IMR-90 (cell line): ENCODE measurements around the gene KDM8. TPM values are rescaled to one million over a fixed set of nuclear protein-coding genes. Genes with fewer than 3 reads are reported as not detected.
A peak's percentile ranks its signal among the peaks of the same experiment; 100 is the strongest.

ENCODE experiments used
- ATAC-seq: fragments of 200-7000 bp; cut with Tn5 transposase; 2 replicates; pipeline ENCODE4 v1.9.1; 2020; ENCODE audit warnings: low read depth, mild to moderate bottlenecking, moderate library complexity
- BruUV-seq: library from RNA; stranded (reverse); fragments of 400-500 nt; replicated peaks from 2 replicates; lab custom pipeline; 2021; lab: Mats Ljungman, UMichigan
- CTCF ChIA-PET: fragments of 300-600 bp; formaldehyde crosslinking; extraction: SDS; loops from one replicate; lab custom pipeline; 2021; ENCODE audit warnings: antibody characterized with exemption; lab: Yijun Ruan, JAX
- POLR2A ChIA-PET: fragments of 300-600 bp; sonication (Branson Sonifier 250); formaldehyde crosslinking; loops from one replicate; lab custom pipeline; 2022; ENCODE audit warnings: antibody characterized with exemption; ENCODE audit not compliant: unreplicated experiment; lab: Charles Lee
- DNase-seq: peaks from one replicate; pipeline ENCODE4 v3.0.0; 2013
- H2AFZ ChIP-seq: replicated peaks from 2 replicates; pipeline ENCODE3; 2013; ENCODE audit warnings: low read length, mild to moderate bottlenecking; ENCODE audit not compliant: poor library complexity
- H2AK5ac ChIP-seq: 2 replicates; pipeline ENCODE4 v1.6.1; 2013; ENCODE audit warnings: low read depth, low read length, inconsistent platforms
- H2AK9ac ChIP-seq: replicated peaks from 2 replicates; pipeline ENCODE3; 2013; ENCODE audit warnings: mild to moderate bottlenecking, low read depth, low read length, moderate library complexity; ENCODE audit not compliant: poor library complexity
- H2BK120ac ChIP-seq: 2 replicates; pipeline ENCODE4 v1.6.1; 2013; ENCODE audit warnings: low read depth, low read length, inconsistent platforms
- H2BK15ac ChIP-seq: 3 replicates; pipeline ENCODE4 v1.6.1; 2013; ENCODE audit warnings: low read depth, low read length, inconsistent platforms
- H2BK20ac ChIP-seq: 2 replicates; pipeline ENCODE4 v1.6.1; 2013; ENCODE audit warnings: low read depth, mild to moderate bottlenecking, inconsistent platforms, low read length, moderate library complexity
- H2BK5ac ChIP-seq: 2 replicates; pipeline ENCODE4 v1.6.1; 2013; ENCODE audit warnings: mild to moderate bottlenecking, low read depth, low read length, inconsistent platforms; ENCODE audit not compliant: poor library complexity, severe bottlenecking
- H3K14ac ChIP-seq: replicated peaks from 2 replicates; pipeline ENCODE4 v1.6.1; 2013; ENCODE audit warnings: low read depth, low read length, inconsistent platforms
- H3K18ac ChIP-seq: 2 replicates; pipeline ENCODE4 v1.6.1; 2013; ENCODE audit warnings: low read depth, low read length, control low read depth
- H3K23ac ChIP-seq: 2 replicates; pipeline ENCODE4 v1.6.1; 2013; ENCODE audit warnings: low read depth, low read length, inconsistent platforms
- H3K27ac ChIP-seq: 2 replicates; pipeline ENCODE4 v1.5.1; 2013; ENCODE audit warnings: mild to moderate bottlenecking, control low read depth, low read length; ENCODE audit not compliant: insufficient read depth
- H3K27me3 ChIP-seq: 2 replicates; pipeline ENCODE4 v1.6.1; 2013; ENCODE audit warnings: low read length; ENCODE audit not compliant: control insufficient read depth, insufficient read depth
- H3K36me3 ChIP-seq: 2 replicates; pipeline ENCODE4 v1.6.1; 2013; ENCODE audit warnings: low read length, mixed read lengths; ENCODE audit not compliant: control insufficient read depth, insufficient read depth
- H3K4ac ChIP-seq: 2 replicates; pipeline ENCODE4 v1.6.1; 2013; ENCODE audit warnings: low read depth, low read length, inconsistent platforms
- H3K4me1 ChIP-seq: 2 replicates; pipeline ENCODE4 v1.6.1; 2013; ENCODE audit warnings: low read length, mixed read lengths; ENCODE audit not compliant: control insufficient read depth, insufficient read depth
- H3K4me2 ChIP-seq: 2 replicates; pipeline ENCODE4 v1.6.1; 2013; ENCODE audit warnings: low read depth, mild to moderate bottlenecking, control low read depth, low read length, moderate library complexity
- H3K4me3 ChIP-seq: 2 replicates; pipeline ENCODE4 v1.5.1; 2013; ENCODE audit warnings: low read depth, mild to moderate bottlenecking, control low read depth, low read length, moderate library complexity; ENCODE audit not compliant: insufficient read depth
- H3K56ac ChIP-seq: 2 replicates; pipeline ENCODE4 v1.6.1; 2013; ENCODE audit warnings: low read length, inconsistent platforms; ENCODE audit not compliant: insufficient read depth; ENCODE audit errors: extremely low read depth
- H3K79me1 ChIP-seq, 2 experiments: 2 replicates each; pipeline ENCODE4 v1.6.1; 2013; ENCODE audit warnings: low read length in 2 of 2, inconsistent platforms in 1 of 2, low read depth in 1 of 2
- H3K9ac ChIP-seq: 2 replicates; pipeline ENCODE4 v1.6.1; 2013; ENCODE audit warnings: low read depth, low read length, control low read depth
- H3K9me1 ChIP-seq: 2 replicates; pipeline ENCODE4 v1.6.1; 2013; ENCODE audit warnings: low read length, inconsistent platforms; ENCODE audit not compliant: insufficient read depth
- H3K9me3 ChIP-seq: 2 replicates; pipeline ENCODE4 v1.6.1; 2013; ENCODE audit warnings: low read length; ENCODE audit not compliant: control insufficient read depth, insufficient read depth
- H4K20me1 ChIP-seq: 2 replicates; pipeline ENCODE4 v1.6.1; 2013; ENCODE audit warnings: low read length, inconsistent platforms; ENCODE audit not compliant: insufficient read depth
- H4K5ac ChIP-seq: 2 replicates; pipeline ENCODE4 v1.6.1; 2013; ENCODE audit warnings: mild to moderate bottlenecking, low read depth, low read length, control low read depth
- H4K8ac ChIP-seq, 2 experiments: 2 replicates each; pipeline ENCODE4 v1.6.1; 2013; ENCODE audit warnings: low read depth in 2 of 2, low read length in 2 of 2, control low read depth in 1 of 2, inconsistent platforms in 1 of 2
- H4K91ac ChIP-seq: 2 replicates; pipeline ENCODE4 v1.6.1; 2013; ENCODE audit warnings: low read depth, low read length, inconsistent platforms; ENCODE audit not compliant: insufficient read depth
- BHLHE40 ChIP-seq: fragments of 150-350 bp; IDR thresholded peaks from 2 replicates; pipeline ENCODE4 v1.6.1; 2016; ENCODE audit warnings: mild to moderate bottlenecking, low read depth, low read length
- CEBPB ChIP-seq: IDR thresholded peaks from 2 replicates; pipeline ENCODE4 v1.6.1; 2012; ENCODE audit warnings: low read depth, low read length, improper control_type of control experiment
- CHD1 ChIP-seq: IDR thresholded peaks from 2 replicates; pipeline ENCODE4 v1.6.1; 2012; ENCODE audit warnings: low read depth, low read length, improper control_type of control experiment
- FOS ChIP-seq: fragments of 150-350 bp; IDR thresholded peaks from 2 replicates; pipeline ENCODE4 v1.6.1; 2016; ENCODE audit warnings: low read depth, low read length
- MAFK ChIP-seq: IDR thresholded peaks from 2 replicates; pipeline ENCODE4 v1.6.1; 2012; ENCODE audit warnings: low read depth, low read length, improper control_type of control experiment
- MAZ ChIP-seq: IDR thresholded peaks from 2 replicates; pipeline ENCODE4 v1.6.1; 2012; ENCODE audit warnings: low read depth, mild to moderate bottlenecking, low read length, improper control_type of control experiment, moderate library complexity, borderline replicate concordance
- MXI1 ChIP-seq: IDR thresholded peaks from 2 replicates; pipeline ENCODE4 v1.6.1; 2012; ENCODE audit warnings: low read depth, mild to moderate bottlenecking, low read length, moderate library complexity, borderline replicate concordance
- NFE2L2 ChIP-seq: fragments of 150-350 bp; IDR thresholded peaks from 2 replicates; pipeline ENCODE4 v1.6.1; 2016; ENCODE audit warnings: low read depth, mild to moderate bottlenecking, low read length
- POLR2A ChIP-seq: IDR thresholded peaks from 2 replicates; pipeline ENCODE4 v1.6.1; 2012; ENCODE audit warnings: mild to moderate bottlenecking, low read depth, low read length
- RAD21 ChIP-seq: IDR thresholded peaks from 2 replicates; pipeline ENCODE4 v1.6.1; 2012; ENCODE audit warnings: low read length, improper control_type of control experiment
- RCOR1 ChIP-seq: IDR thresholded peaks from 2 replicates; pipeline ENCODE4 v1.6.1; 2012; ENCODE audit warnings: mild to moderate bottlenecking, low read length, improper control_type of control experiment; ENCODE audit not compliant: insufficient replicate concordance
- RFX5 ChIP-seq: IDR thresholded peaks from 2 replicates; pipeline ENCODE4 v1.8.0; 2012; ENCODE audit warnings: low read depth, mild to moderate bottlenecking, low read length, moderate library complexity
- SMC3 ChIP-seq: fragments of 150-350 bp; IDR thresholded peaks from 2 replicates; pipeline ENCODE4 v1.6.1; 2016; ENCODE audit warnings: low read depth, mild to moderate bottlenecking, antibody characterized with exemption, low read length, moderate library complexity
- WGBS, 2 experiments: methylation state at CpG; one replicate each; pipeline versions ENCODE4 v1.1.5 to v1.1.7; 2013; ENCODE audit warnings: missing lambda C conversion rate in 2 of 2; ENCODE audit not compliant: insufficient read length in 1 of 2; ENCODE audit errors: extremely low coverage in 2 of 2; 5-methylcytosine and 5-hydroxymethylcytosine counted together
- dilution Hi-C: fragments of 300-500 bp; cut with HindIII; formaldehyde crosslinking; loops from one replicate; pipeline ENCODE4 v1.14.3; 2018; ENCODE audit warnings: low sequenced_read_pairs; ENCODE audit not compliant: unreplicated experiment
- in situ Hi-C: fragments of 300-500 bp; cut with MboI; formaldehyde crosslinking; loops from 3 replicates; pipeline ENCODE4 v1.14.3; 2019; ENCODE audit warnings: low sequenced_read_pairs, inconsistent platforms, mixed read lengths
- intact Hi-C: fragments of 100-400 bp; cut with micrococcal nuclease; formaldehyde crosslinking; loops from 2 replicates; pipeline ENCODE4 v1.10.0; 2022
- polyA plus RNA-seq, 3 experiments: library from polyadenylated mRNA; depleted of rRNA; stranded (reverse); fragments of >200 nt; gene quantifications; 2 replicates each; pipeline ENCODE4 v1.2.3, GENCODE V29; 2012; ENCODE audit warnings: low replicate concordance in 1 of 3
- total RNA-seq: library from RNA; depleted of rRNA; stranded (reverse); fragments of >200 nt; gene quantifications from 2 replicates; pipeline ENCODE4 v1.2.3, GENCODE V29; 2012
- TF ChIP-seq, protein P1 (sequence below): fragments of 150-350 bp; IDR thresholded peaks from 2 replicates; pipeline ENCODE4 v1.6.1; 2016; ENCODE audit warnings: low read depth, mild to moderate bottlenecking, low read length, moderate library complexity, borderline replicate concordance
- TF ChIP-seq, protein P2 (sequence below): fragments of 150-350 bp; IDR thresholded peaks from 2 replicates; pipeline ENCODE4 v1.6.1; 2017; ENCODE audit warnings: mild to moderate bottlenecking, antibody characterized with exemption, low read length, low read depth

KDM8 gene
- total and polyA plus RNA-seq, 2 of the 4 experiments (the other 2 are of a cell fraction), result 3.2 to 3.8 TPM

DNA sequence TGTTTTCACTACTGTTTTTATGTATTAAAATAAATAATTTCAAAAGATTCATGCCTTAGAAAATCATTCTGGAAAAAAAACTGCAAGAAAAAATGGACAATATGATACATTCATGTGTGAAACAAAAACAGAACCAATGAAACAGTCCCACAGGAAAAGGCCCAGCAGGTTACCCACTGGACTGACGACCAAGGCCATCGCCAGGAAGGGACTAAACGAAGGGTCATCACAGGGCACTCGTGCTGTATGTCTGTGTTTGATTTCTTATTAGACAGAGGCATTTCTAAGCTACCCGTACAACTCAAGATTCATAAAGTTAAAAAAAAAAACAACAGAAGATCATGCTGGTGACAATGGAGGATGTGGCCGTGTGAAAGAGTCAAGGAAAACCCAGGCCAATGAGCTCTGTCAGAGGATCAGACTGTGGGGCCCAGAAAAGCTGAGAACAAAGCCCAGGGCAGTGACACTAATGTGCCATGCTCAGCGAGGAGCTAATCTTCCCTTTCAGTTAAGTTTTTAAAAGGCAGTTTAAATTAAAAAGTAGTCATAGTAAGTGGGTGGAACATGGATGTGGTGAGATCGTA, 33.4 kb downstream of the KDM8 start:
- Histone ChIP-seq H2AFZ (no peak overlapping the region), H3K27me3 (no peaks in the 10 kb centered on the region), H3K9ac (no peak overlapping the region), H3K4me3 (no peak overlapping the region), H3K36me3 (peaks cover 11% of the 10 kb centered on the region), H3K27ac (peak overlapping the region; percentile 47), H3K4me2 (no peak overlapping the region), H2BK20ac (peak overlapping the region; percentile 97), H2BK5ac (peak overlapping the region; percentile 2), H3K4ac (peak overlapping the region; percentile 94), H3K56ac (peak overlapping the region; percentile 2; the same call in 1 of the 2 replicates), H4K20me1 (no peaks in the 10 kb centered on the region), H3K23ac (peak overlapping the region; percentile 61; the same call in 1 of the 2 replicates), H2BK15ac (peak overlapping the region; percentile 27; the same call in 1 of the 3 replicates), H2AK9ac (no peak overlapping the region), H3K14ac (peak overlapping the region; percentile 88), H4K5ac (peak overlapping the region; percentile 62; the same call in 1 of the 2 replicates), H2AK5ac (peak overlapping the region; percentile 100), H3K9me1 (peaks cover 27% of the 10 kb centered on the region), H2BK120ac (peak overlapping the region; percentile 99), H3K18ac (peak overlapping the region; percentile 63), H3K4me1 (peaks cover 27% of the 10 kb centered on the region), H3K79me1 (peaks cover 13 to 65% of the 10 kb centered on the region in 2 experiments; a peak in 3 of 4 replicates), H3K9me3 (no peaks in the 10 kb centered on the region), H4K91ac (peak overlapping the region; percentile 92), H4K8ac (peak overlapping the region; percentile 55 to 75; a peak in 3 of 4 replicates)
- no TSS peak for BruUV-seq
- 80% methylated on average over 1 of the region's 8 CpGs; no CpG with 5 or more reads in 1 of the 2 experiments for WGBS, 2 experiments
- CTCF ChIA-PET, result interaction anchor here (0.6 to 0.7 kb wide), 2 partner anchors 12 to 90 kb away, joined by 3 read pairs; no protein-coding TSS in a partner anchor
- dilution Hi-C loops, result no loop called here
- POLR2A ChIA-PET, result no interaction called here
- in situ Hi-C loops, result no loop called here
- DNase-seq (no peak), ATAC-seq (no peak)
- intact Hi-C loops, result no loop called here
- no peak for TF ChIP-seq RAD21
- no peak for TF ChIP-seq MXI1
- no peak for TF ChIP-seq CEBPB
- no peak for TF ChIP-seq MAZ
- no peak for TF ChIP-seq POLR2A
- TF ChIP-seq FOS, result no peak
- no peak for TF ChIP-seq SMC3
- TF ChIP-seq MAFK, result no peak
- TF ChIP-seq CHD1, result no peak
- TF ChIP-seq RFX5, result no peak
- TF ChIP-seq RCOR1, result no peak
- TF ChIP-seq, protein P1, sequence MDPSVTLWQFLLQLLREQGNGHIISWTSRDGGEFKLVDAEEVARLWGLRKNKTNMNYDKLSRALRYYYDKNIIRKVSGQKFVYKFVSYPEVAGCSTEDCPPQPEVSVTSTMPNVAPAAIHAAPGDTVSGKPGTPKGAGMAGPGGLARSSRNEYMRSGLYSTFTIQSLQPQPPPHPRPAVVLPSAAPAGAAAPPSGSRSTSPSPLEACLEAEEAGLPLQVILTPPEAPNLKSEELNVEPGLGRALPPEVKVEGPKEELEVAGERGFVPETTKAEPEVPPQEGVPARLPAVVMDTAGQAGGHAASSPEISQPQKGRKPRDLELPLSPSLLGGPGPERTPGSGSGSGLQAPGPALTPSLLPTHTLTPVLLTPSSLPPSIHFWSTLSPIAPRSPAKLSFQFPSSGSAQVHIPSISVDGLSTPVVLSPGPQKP, result no peak
- TF ChIP-seq, protein P2, sequence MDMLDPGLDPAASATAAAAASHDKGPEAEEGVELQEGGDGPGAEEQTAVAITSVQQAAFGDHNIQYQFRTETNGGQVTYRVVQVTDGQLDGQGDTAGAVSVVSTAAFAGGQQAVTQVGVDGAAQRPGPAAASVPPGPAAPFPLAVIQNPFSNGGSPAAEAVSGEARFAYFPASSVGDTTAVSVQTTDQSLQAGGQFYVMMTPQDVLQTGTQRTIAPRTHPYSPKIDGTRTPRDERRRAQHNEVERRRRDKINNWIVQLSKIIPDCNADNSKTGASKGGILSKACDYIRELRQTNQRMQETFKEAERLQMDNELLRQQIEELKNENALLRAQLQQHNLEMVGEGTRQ, result no peak
- TF ChIP-seq BHLHE40, result no peak
- TF ChIP-seq NFE2L2, result no peak
